Coronary artery (tissue), 2 donors: Measurements from ENCODE around the gene ARHGEF3.

Experiments used
- DNase-seq: peaks from one replicate; pipeline ENCODE4 v3.0.0-alpha.2; 2017; ENCODE audit warnings: low spot score
- H3K27ac ChIP-seq, 2 donors: fragments of 200-600 bp; sonication (generic); one replicate each; pipeline ENCODE4 v1.5.1; 2016 to 2019
- H3K4me3 ChIP-seq: fragments of 200-600 bp; sonication (generic); 2 replicates; pipeline ENCODE4 v1.5.1; 2016; ENCODE audit warnings: mild to moderate bottlenecking, moderate library complexity
- TF ChIP-seq, protein P1 (sequence below): fragments of 200-600 bp; sonication (generic); IDR thresholded peaks from one replicate; pipeline ENCODE4 v1.5.1; 2019; ENCODE audit warnings: antibody characterized with exemption

ARHGEF3 gene

DNA sequence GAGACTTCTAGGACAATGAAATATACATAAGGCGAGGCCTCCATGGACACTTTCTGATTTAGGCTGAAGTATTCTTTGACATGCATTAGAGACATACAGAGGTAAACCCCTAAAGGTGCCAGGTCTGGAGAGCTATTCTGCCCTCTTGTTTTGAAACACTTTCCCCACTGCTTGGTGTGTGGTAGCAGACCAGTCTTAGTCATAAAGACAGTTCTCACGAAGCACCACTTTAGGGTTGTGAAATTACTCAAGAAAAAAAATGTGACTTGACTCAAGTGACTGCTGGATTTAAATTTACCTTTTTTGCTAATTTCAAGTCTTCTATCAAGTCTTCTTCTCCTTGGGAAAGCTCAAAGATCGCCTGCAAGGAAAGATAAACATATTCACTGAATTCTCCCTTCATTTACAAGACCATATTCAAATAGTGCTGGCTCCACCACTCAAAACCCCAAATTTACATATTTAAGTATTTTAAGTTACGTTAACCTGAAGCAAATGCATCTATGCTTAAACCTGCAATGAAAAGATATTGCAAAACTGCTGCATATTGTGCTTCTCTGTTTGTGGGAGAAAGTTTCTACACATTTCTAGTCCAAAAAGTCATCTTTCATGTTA is 48.4 kb downstream of the ARHGEF3 start:
- DNase-seq, result no peak
- TF ChIP-seq, protein P1, sequence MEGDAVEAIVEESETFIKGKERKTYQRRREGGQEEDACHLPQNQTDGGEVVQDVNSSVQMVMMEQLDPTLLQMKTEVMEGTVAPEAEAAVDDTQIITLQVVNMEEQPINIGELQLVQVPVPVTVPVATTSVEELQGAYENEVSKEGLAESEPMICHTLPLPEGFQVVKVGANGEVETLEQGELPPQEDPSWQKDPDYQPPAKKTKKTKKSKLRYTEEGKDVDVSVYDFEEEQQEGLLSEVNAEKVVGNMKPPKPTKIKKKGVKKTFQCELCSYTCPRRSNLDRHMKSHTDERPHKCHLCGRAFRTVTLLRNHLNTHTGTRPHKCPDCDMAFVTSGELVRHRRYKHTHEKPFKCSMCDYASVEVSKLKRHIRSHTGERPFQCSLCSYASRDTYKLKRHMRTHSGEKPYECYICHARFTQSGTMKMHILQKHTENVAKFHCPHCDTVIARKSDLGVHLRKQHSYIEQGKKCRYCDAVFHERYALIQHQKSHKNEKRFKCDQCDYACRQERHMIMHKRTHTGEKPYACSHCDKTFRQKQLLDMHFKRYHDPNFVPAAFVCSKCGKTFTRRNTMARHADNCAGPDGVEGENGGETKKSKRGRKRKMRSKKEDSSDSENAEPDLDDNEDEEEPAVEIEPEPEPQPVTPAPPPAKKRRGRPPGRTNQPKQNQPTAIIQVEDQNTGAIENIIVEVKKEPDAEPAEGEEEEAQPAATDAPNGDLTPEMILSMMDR, result no peak
- Histone ChIP-seq H3K27ac (no peak overlapping the region), H3K4me3 (no peak overlapping the region)

DNA sequence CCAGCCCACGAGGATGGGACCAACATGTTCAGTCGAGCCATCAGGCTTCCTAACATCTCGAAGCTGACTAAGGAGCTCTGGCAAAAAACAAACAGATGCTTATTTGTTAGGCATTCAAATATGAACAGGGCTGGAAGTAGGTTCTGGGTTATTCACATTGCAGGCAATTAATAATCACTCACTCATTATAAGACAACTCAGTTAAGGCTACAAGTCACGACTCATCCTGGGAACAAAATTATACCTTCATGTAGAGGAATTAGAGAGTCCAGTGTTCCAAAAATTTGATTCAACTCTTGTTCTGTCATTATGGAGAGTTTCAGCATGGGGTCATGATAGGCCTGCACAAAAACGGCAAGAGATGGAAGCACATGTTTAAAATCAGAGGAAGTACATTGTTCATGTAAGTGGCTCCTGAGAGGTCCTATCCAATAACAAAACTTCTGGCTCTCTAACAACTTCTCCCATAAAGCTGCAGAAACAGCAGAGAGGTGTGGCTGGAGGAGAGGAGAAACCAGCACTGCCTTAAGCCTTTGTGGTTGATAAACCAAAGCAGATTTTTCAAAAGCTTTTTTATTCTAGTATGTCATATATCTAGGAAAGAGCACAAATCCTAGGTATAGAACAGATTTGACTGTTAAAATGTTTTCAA is 50.6 kb downstream of the ARHGEF3 start:
- H3K27ac ChIP-seq, result no peak overlapping the region
- no peak overlapping the region for H3K4me3 ChIP-seq
- DNase-seq, result no peak
- TF ChIP-seq, protein P1, result no peak

DNA sequence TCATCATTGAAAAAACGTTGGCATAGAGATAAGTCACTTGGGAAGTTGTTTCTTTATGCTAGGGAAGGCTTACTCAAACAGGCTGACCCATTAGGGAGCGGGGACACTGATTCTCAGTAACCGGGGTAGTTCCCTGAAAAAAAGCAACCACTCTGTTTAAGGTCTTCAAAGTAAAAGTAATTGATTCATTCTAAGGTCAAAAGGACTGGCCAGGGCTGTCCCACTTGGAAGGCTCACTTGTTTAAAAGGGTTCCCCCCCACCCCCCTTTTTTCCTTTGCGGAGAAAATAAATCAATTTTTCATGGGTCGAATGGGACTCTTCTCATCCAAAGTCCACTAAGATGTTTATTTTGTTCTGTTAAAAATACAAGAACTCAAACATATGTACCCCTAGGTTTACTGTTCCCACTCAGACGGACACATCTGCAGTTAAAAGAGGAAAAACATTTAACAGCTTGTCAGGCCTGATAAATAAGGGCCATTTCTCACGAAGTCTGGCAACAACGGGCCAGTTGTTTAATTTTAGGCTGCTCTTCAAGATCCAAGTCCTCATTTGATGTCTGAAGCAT is 53.0 kb downstream of the ARHGEF3 start:
- Histone ChIP-seq H3K4me3 (no peak overlapping the region), H3K27ac (peak overlapping the region in 1 of 2 donors; percentile 49)
- TF ChIP-seq, protein P1, result no peak
- DNase-seq, result no peak

DNA sequence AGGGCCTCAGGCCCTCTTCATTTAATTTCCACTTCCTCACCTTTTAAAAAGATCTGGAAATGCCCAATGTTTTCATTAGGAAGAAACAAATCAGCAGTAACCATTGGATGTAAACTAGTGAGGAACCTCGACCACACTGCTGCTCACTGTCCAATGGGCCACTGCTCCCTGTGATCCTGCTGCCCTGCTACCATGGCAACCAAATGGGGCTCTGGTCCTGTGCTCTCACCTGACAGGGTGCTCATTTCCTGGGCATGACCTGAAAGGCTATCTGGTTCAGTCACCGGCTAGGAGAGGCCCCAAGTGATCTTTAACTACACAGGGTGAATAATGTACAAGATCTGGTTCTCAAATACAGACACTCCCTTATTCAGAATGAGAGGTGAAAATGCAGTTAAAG is 54.6 kb downstream of the ARHGEF3 start:
- DNase-seq, result no peak
- no peak overlapping the region for H3K27ac ChIP-seq
- H3K4me3 ChIP-seq, result no peak overlapping the region
- TF ChIP-seq, protein P1, result no peak

DNA sequence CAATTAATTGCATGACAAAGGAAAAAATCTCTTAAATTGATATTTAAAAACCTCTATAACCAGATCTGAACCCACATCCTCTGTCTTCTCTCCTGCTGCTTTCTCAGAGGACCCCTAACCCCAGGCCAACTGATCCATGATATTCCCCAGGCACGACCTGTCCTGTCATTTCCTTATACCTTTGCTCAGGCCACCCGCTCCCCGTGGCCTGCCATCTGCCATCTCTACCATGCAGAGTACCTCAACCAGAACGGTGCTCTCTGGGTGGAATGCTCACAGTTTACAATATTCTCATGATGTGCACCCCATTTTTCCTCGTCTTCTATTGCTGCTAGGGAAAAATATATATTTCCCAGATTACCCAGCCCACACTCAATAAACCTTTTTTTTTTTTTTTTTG is 57.7 kb downstream of the ARHGEF3 start:
- no peak overlapping the region for H3K27ac ChIP-seq
- DNase-seq, result no peak
- TF ChIP-seq, protein P1, result no peak
- no peak overlapping the region for H3K4me3 ChIP-seq

DNA sequence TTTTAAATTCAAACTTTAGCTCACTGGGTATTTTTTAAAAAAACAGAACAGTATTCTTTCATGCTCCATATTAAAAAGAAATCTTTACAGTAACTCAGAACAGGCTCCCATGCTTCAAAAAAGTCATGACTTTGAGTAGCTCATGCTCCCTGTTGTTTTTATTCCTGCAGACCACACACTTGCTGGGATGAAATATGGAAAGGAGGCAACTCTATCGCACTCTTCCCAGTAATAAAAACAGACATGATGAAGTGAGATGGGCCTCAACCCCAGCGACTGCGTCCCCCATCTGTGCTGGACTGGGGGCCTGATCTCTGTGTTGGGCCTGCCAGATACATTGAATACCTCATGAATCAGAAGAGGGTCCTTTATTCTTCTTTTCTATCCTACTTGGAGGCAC is 58.9 kb downstream of the ARHGEF3 start:
- TF ChIP-seq, protein P1, result no peak
- no peak overlapping the region for H3K27ac ChIP-seq
- no peak for DNase-seq
- no peak overlapping the region for H3K4me3 ChIP-seq

DNA sequence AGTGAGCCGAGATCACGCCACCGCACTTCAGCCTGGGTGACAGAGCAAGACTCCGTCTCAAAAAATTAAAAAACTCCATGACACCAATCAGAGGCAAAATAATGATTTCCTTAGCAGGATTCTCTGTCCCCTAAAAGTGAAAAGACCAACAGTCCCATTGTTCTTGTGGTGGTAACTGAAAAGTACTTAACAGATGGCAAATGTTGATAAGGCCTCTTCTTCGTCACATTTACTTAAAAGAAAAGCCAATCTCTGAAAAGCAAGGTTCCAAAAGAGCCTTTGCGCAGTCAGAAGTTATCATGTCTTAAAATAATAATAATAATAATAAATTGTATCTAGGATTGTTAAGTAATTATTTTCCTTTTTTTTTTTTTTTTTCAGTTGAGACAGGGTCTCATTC is 62.7 kb downstream of the ARHGEF3 start:
- H3K27ac ChIP-seq, result no peak overlapping the region
- TF ChIP-seq, protein P1, result no peak
- no peak overlapping the region for H3K4me3 ChIP-seq
- no peak for DNase-seq
